Endothelial cell (in vitro differentiated cells): Measurements from ENCODE around the gene CHD6. TPM values are rescaled to one million over a fixed set of nuclear protein-coding genes. Genes with fewer than 3 reads are reported as not detected.

Experiments
- DNase-seq: peaks from one replicate; pipeline ENCODE4 v3.0.0; 2021; ENCODE audit warnings: low spot score
- H3K27ac Mint-ChIP-seq: one replicate; pipeline ENCODE4 v1.8.0; 2021; ENCODE audit warnings: mixed read lengths, inconsistent platforms; ENCODE audit not compliant: unreplicated experiment
- H3K27me3 Mint-ChIP-seq: one replicate; pipeline ENCODE4 v1.8.0; 2021; ENCODE audit warnings: mild to moderate bottlenecking, moderate library complexity, mixed read lengths, inconsistent platforms; ENCODE audit not compliant: unreplicated experiment
- H3K36me3 Mint-ChIP-seq: one replicate; pipeline ENCODE4 v1.8.0; 2021; ENCODE audit warnings: mild to moderate bottlenecking, low read depth, mixed read lengths, inconsistent platforms; ENCODE audit not compliant: unreplicated experiment
- H3K4me1 Mint-ChIP-seq: one replicate; pipeline ENCODE4 v1.8.0; 2021; ENCODE audit warnings: mild to moderate bottlenecking, mixed read lengths, inconsistent platforms; ENCODE audit not compliant: unreplicated experiment
- H3K4me3 Mint-ChIP-seq: one replicate; pipeline ENCODE4 v1.8.0; 2021; ENCODE audit warnings: mild to moderate bottlenecking, mixed read lengths, inconsistent platforms; ENCODE audit not compliant: unreplicated experiment
- H3K9me3 Mint-ChIP-seq: one replicate; pipeline ENCODE4 v1.8.0; 2021; ENCODE audit warnings: mixed read lengths, inconsistent platforms; ENCODE audit not compliant: unreplicated experiment
- total RNA-seq: library from RNA; stranded (reverse); fragmentation: NEBNext Ultra II Directional; extraction: Animal tissue kit (Norgen Biotek cat#: 25700); gene quantifications from one replicate; pipeline ENCODE4 v1.2.1, GENCODE V29; 2021; ENCODE audit not compliant: unreplicated experiment
- TF ChIP-seq, protein P1 (sequence below): fragments of 200-600 bp; sonication (generic); IDR thresholded peaks from one replicate; pipeline ENCODE4 v1.5.0; 2021; ENCODE audit warnings: antibody characterized with exemption; ENCODE audit not compliant: unreplicated experiment

Gene CHD6
- total RNA-seq, 1 donor from 2014 or later = 71.8 TPM

DNA sequence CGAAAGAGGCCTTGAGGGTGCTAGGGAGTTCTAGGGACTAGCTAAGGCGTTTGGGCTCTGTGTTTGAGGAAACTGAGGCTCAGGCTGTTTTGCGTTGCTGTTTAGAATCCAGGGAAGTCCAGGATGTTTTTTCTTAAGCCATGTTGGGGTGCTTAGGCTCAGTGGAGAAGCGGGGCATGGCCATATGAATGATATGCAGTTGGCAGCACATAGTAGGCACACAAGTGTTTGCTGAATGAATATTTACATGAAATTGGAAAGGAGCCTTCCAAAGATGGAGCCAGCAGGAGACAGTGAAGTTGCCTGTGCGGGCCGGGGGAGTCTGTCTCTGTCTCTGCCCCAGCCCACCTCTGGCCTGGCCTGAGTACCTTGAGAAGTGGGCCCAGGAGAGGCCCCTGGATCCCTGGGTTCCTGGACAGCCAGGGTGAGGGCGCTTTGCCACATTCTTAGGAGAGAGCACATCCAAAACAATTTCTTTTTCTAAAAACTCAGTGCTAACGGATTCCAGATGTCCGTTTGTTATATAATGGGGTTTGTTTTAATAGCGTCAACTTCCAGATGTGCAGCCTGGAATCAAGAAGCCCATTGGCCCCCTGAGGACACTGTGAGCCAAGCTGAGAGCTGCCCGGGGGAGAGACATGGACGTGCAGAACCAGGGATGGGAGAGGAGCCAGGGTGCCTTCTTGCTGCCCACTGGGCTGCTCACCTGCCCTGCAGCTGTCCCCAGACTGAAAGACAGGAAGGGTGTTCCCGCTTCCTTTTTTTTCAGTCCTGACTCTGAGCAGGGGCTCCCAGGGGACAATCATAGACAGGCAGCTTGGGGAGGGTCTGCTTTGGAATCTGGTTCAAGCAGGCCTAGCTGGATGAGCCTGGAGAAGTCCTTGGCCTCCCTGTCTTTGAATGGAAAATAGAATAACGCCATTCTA lies 231.4 kb downstream of the CHD6 start:
- peaks cover 6% of the 10 kb centered on the region for H3K27me3 Mint-ChIP-seq
- H3K9me3 Mint-ChIP-seq = no peaks in the 10 kb centered on the region
- no peak for DNase-seq
- H3K4me1 Mint-ChIP-seq = peaks cover 7% of the 10 kb centered on the region
- no peak overlapping the region for H3K27ac Mint-ChIP-seq
- TF ChIP-seq, protein P1, sequence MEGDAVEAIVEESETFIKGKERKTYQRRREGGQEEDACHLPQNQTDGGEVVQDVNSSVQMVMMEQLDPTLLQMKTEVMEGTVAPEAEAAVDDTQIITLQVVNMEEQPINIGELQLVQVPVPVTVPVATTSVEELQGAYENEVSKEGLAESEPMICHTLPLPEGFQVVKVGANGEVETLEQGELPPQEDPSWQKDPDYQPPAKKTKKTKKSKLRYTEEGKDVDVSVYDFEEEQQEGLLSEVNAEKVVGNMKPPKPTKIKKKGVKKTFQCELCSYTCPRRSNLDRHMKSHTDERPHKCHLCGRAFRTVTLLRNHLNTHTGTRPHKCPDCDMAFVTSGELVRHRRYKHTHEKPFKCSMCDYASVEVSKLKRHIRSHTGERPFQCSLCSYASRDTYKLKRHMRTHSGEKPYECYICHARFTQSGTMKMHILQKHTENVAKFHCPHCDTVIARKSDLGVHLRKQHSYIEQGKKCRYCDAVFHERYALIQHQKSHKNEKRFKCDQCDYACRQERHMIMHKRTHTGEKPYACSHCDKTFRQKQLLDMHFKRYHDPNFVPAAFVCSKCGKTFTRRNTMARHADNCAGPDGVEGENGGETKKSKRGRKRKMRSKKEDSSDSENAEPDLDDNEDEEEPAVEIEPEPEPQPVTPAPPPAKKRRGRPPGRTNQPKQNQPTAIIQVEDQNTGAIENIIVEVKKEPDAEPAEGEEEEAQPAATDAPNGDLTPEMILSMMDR = no peak
- no peak overlapping the region for H3K4me3 Mint-ChIP-seq
- H3K36me3 Mint-ChIP-seq = no peaks in the 10 kb centered on the region

DNA sequence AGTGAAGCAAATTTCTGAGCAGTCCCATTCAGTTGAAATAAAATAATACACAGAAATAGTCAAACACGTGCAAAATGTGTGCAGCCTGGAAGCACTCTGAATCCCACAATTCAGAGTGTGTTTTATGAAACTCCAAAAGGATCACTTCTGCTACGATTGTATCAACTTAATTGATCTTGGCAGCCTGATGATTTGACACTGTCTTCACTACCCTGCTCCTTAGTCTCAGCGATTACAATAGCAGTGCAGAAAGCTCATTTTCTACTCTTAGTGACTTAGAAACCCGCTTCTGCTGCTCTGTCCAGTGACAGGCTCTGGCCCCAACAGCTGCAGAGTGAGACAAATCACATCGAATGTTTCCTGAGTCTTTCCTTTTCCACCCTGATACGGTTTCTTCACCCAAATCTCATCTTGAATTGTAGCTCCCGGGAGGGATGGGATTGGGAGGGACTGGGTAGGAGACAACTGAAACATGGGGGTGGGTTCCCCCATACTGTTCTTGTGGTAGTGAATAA lies 235.3 kb downstream of the CHD6 start:
- TF ChIP-seq, protein P1 = no peak
- H3K4me3 Mint-ChIP-seq = no peak overlapping the region
- no peaks in the 10 kb centered on the region for H3K36me3 Mint-ChIP-seq
- no peaks in the 10 kb centered on the region for H3K9me3 Mint-ChIP-seq
- peaks cover 15% of the 10 kb centered on the region for H3K4me1 Mint-ChIP-seq
- peaks cover 9% of the 10 kb centered on the region for H3K27me3 Mint-ChIP-seq
- no peak overlapping the region for H3K27ac Mint-ChIP-seq
- DNase-seq = no peak

DNA sequence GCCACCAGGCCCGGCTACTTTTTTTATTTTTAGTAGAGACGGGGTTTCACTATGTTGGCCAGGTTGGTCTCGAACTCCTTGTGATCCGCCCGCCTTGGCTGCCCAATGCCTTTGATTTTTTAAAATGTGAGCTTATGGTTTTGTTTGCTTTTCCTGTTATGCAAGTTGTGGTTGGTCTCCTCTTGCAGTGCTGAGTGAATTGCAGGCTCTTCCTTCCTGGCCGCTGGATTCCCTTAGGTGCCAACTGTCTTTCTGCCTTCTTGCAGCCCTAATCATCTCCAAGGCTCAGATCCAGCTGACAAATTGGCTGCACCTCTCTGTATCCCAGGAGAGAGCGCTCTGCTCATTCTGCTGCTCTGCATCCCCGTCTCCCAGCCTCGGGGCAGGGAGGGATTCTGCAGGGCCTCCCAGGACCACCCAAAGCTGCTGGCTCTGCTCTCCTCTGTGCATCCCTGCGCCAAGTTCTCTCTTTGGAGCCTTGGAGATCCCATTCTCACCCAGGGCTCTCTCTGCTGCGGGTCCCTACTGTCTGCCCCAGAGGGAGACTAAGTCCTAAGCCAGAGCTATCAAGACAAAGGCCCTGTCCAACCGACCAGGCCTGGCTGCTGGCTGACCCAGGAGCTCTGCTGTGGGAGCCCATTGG lies 237.5 kb downstream of the CHD6 start:
- Mint-ChIP-seq H3K27ac (no peak overlapping the region), H3K36me3 (no peaks in the 10 kb centered on the region), H3K4me3 (no peak overlapping the region), H3K9me3 (no peaks in the 10 kb centered on the region), H3K4me1 (peaks cover 8% of the 10 kb centered on the region), H3K27me3 (peaks cover 9% of the 10 kb centered on the region)
- TF ChIP-seq, protein P1 = no peak
- no peak for DNase-seq

DNA sequence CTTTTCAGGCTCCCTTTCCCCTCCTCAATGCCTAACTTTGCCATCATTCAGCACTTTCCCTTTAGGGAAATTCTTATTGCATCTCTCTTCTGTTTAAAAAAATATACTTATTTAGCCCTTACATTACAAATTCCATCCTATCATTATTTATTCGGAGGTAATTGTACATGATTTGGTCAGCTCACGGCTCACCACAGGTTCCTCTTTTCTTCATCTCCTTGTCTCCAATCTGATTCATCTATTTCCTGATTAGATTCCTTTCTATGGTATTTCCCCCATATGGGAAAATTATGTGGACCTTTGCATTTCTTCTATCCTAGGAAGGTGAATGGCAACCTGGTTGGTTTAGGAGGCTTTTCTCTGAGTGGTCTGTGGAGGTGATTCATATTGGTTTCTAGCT lies 238.6 kb downstream of the CHD6 start:
- TF ChIP-seq, protein P1 = no peak
- DNase-seq = no peak
- Mint-ChIP-seq H3K4me3 (no peak overlapping the region), H3K36me3 (no peaks in the 10 kb centered on the region), H3K4me1 (peaks cover 8% of the 10 kb centered on the region), H3K27me3 (peaks cover 9% of the 10 kb centered on the region), H3K9me3 (no peaks in the 10 kb centered on the region), H3K27ac (no peak overlapping the region)
